PFSK-1 (cell line): ENCODE measurements around the gene RGS16.

ENCODE experiments used
- FOXP2 ChIP-seq: optimal IDR thresholded peaks from 2 replicates; pipeline ENCODE3; 2011; ENCODE audit warnings: borderline replicate concordance, control low read depth, inconsistent platforms; ENCODE audit not compliant: insufficient read depth; ENCODE audit errors: extremely low read length, extremely low read depth
- POLR2AphosphoS5 ChIP-seq: IDR thresholded peaks from 2 replicates; pipeline ENCODE4 v1.6.1; 2012; ENCODE audit warnings: low read depth, mild to moderate bottlenecking, control low read depth, low read length, moderate library complexity
- SIN3A ChIP-seq: IDR thresholded peaks from 2 replicates; pipeline ENCODE4 v1.6.1; 2012; ENCODE audit warnings: mild to moderate bottlenecking, low read length, moderate library complexity, borderline replicate concordance; ENCODE audit not compliant: insufficient read depth
- TAF1 ChIP-seq: IDR thresholded peaks from 2 replicates; pipeline ENCODE4 v1.6.1; 2012; ENCODE audit warnings: low read length, control low read depth, borderline replicate concordance; ENCODE audit not compliant: insufficient read depth
- TF ChIP-seq, protein P1 (sequence below), 2 experiments: IDR thresholded peaks; 2 replicates each; pipeline versions ENCODE4 v1.6.1 to v1.8.0; 2011 to 2012; ENCODE audit warnings: low read depth in 2 of 2, low read length in 2 of 2, control low read depth in 1 of 2, inconsistent platforms in 1 of 2, mild to moderate bottlenecking in 1 of 2, moderate library complexity in 1 of 2; ENCODE audit not compliant: insufficient read depth in 1 of 2

Gene RGS16

DNA sequence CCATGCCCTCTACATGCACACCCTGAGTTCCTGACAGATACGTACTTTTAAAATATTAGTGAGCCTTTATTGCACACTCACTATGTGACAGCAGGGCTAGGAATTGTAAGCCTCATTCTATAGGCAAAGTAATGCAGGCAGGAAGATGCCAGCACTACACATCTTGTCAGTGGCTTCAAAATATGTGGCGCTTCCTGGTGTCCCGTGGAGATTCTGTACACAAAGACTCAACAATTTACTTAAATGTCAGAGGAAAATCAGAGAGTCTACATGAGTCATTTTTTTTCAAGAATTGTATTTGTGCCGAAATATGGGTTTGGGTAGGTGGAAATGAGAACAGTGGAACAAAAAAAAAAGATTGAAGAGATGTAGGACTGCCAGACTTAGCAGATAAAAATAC is 42.7 kb downstream of the RGS16 start:
- TF ChIP-seq TAF1: no peak
- TF ChIP-seq SIN3A: no peak
- TF ChIP-seq, protein P1, sequence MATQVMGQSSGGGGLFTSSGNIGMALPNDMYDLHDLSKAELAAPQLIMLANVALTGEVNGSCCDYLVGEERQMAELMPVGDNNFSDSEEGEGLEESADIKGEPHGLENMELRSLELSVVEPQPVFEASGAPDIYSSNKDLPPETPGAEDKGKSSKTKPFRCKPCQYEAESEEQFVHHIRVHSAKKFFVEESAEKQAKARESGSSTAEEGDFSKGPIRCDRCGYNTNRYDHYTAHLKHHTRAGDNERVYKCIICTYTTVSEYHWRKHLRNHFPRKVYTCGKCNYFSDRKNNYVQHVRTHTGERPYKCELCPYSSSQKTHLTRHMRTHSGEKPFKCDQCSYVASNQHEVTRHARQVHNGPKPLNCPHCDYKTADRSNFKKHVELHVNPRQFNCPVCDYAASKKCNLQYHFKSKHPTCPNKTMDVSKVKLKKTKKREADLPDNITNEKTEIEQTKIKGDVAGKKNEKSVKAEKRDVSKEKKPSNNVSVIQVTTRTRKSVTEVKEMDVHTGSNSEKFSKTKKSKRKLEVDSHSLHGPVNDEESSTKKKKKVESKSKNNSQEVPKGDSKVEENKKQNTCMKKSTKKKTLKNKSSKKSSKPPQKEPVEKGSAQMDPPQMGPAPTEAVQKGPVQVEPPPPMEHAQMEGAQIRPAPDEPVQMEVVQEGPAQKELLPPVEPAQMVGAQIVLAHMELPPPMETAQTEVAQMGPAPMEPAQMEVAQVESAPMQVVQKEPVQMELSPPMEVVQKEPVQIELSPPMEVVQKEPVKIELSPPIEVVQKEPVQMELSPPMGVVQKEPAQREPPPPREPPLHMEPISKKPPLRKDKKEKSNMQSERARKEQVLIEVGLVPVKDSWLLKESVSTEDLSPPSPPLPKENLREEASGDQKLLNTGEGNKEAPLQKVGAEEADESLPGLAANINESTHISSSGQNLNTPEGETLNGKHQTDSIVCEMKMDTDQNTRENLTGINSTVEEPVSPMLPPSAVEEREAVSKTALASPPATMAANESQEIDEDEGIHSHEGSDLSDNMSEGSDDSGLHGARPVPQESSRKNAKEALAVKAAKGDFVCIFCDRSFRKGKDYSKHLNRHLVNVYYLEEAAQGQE (IDR thresholded peaks at IDR 0.05; ENCODE audit: insufficient read depth in 1 of 2, low read depth in 2 of 2, low read length in 2 of 2): no peak
- no peak for TF ChIP-seq FOXP2
- no peak for TF ChIP-seq POLR2AphosphoS5

DNA sequence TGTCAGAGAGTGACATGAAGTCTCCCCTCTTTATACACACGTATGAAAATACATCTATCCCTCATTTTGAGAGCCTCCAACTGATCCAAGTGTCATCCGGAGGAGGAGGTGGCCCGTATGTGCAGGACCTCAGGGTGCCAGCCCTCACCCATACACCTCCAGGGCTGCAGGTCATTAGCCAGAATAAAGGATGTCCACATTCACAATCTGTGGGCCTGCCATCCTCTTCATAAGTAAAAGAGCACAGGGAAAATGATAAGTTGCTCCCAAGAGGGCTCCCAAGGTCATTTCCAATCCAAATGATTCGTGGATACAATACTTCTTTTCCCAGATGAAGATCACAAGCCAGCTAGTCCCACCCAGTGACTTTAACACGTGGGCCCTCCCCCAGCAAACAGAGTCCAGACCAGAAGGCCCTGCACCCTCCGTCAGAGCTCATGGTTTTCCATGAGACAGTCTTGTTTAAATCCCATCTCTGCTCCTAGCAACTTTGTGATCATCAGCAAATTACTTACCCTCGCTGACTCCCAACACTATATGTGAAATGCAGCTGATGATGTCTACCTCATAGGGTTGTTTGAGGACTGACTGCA is 43.7 kb downstream of the RGS16 start:
- TF ChIP-seq TAF1: no peak
- TF ChIP-seq POLR2AphosphoS5: no peak
- no peak for TF ChIP-seq SIN3A

DNA sequence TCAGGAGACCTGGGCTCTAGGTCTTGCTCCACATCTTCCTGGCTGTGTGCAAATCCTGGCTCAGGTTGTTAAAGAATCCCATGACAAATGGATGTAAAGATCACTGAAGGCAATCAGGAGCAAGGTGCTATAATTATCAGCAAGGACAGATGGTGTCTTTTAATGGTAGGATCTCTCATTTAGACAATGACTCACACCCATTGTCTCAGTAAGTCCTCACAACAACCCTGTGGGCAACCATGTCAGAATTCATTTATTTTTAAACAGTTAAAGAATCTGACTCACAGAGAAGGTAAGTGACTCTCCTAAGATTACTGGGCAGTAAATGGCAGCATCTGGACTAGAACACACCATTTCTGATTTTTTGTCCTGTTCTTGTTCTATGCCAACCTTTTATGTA is 47.9 kb downstream of the RGS16 start:
- TF ChIP-seq POLR2AphosphoS5 (no peak), FOXP2 (no peak), TAF1 (no peak), SIN3A (no peak)
- TF ChIP-seq, protein P1 (IDR thresholded peaks at IDR 0.05; ENCODE audit: insufficient read depth in 1 of 2, low read depth in 2 of 2, low read length in 2 of 2): no peak

DNA sequence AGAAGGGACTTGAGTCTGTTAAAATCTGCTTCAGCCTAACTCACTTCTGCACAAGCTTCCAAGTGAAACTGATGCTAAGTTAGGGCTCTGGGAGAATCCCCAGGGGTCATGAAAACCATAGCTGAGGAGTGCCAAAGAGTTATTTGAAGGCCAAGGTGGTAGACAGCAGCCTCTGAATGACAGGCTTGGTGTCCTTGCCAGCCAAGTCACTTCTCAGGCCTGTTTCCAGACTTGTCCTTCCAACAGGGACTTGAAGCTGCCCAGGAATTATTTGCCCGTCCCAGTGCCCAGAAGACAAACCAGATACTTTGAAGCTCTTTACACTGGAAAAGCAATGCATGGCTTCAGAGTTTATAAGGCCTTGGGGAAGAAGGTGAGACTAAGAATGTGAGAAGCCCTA is 48.7 kb downstream of the RGS16 start:
- no peak for TF ChIP-seq POLR2AphosphoS5
- no peak for TF ChIP-seq SIN3A
- no peak for TF ChIP-seq FOXP2

DNA sequence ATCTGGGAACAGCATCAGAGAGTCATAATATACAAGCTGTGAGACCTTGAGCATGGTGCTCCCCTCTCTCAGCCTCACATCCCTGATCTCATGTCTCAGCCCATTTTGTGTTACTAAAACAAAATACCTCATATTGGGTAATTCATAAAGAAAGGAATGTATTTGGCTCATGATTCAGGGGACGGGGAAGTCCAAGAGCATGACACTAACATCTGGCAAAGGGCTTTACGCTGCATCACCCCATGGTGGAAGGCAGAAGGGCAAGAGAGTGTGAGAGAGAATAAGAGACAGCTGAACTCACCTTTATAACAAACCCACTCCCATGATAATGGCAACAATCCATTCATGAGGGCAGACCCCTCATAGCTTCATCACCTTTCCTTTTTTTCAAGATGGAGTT is 51.7 kb downstream of the RGS16 start:
- TF ChIP-seq FOXP2 (no peak), SIN3A (no peak)
- TF ChIP-seq, protein P1 (IDR thresholded peaks at IDR 0.05; ENCODE audit: insufficient read depth in 1 of 2, low read depth in 2 of 2, low read length in 2 of 2): no peak

DNA sequence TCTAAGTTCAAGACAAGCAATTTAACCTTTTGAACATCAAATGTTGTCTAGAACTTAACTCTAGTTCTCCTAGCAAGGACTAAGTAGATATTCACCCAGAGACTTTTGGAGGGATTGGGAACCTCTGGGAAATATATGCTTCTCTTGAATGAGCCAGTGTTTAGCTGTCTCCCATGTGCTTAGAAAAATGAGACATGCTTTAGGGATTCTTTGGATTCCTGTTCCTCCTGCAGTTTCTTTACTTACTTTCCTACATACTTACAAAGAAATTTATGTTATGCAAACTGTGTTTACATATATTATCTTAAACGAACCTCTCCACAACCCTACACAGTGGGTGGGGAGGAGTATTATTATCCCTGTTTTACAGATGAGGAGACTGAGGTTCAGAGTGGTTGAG is 54.4 kb downstream of the RGS16 start:
- TF ChIP-seq TAF1 (no peak), SIN3A (no peak)
- TF ChIP-seq, protein P1 (IDR thresholded peaks at IDR 0.05; ENCODE audit: insufficient read depth in 1 of 2, low read depth in 2 of 2, low read length in 2 of 2): no peak
